PC-9 (cell line): Measurements from ENCODE around the gene RPL41.

ENCODE experiments used
- EZH2 ChIP-seq: fragments of 200-600 bp; sonication (generic); IDR thresholded peaks from 2 replicates; pipeline ENCODE4 v1.8.0; 2017; ENCODE audit warnings: antibody characterized with exemption, low read depth
- TF ChIP-seq, protein P1 (sequence below): fragments of 200-600 bp; sonication (generic); conservative IDR thresholded peaks from 2 replicates; pipeline ENCODE4 v1.6.1; 2017; ENCODE audit warnings: mixed run types, antibody characterized with exemption, mild to moderate bottlenecking, moderate library complexity

- TF ChIP-seq, protein P1, sequence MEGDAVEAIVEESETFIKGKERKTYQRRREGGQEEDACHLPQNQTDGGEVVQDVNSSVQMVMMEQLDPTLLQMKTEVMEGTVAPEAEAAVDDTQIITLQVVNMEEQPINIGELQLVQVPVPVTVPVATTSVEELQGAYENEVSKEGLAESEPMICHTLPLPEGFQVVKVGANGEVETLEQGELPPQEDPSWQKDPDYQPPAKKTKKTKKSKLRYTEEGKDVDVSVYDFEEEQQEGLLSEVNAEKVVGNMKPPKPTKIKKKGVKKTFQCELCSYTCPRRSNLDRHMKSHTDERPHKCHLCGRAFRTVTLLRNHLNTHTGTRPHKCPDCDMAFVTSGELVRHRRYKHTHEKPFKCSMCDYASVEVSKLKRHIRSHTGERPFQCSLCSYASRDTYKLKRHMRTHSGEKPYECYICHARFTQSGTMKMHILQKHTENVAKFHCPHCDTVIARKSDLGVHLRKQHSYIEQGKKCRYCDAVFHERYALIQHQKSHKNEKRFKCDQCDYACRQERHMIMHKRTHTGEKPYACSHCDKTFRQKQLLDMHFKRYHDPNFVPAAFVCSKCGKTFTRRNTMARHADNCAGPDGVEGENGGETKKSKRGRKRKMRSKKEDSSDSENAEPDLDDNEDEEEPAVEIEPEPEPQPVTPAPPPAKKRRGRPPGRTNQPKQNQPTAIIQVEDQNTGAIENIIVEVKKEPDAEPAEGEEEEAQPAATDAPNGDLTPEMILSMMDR = no peak
- TF ChIP-seq EZH2 = no peak
These were observed 38.9 kb downstream of the RPL41 start for GRCh38 chr12:56155256-56155845.
